Measurements from ENCODE around the gene PSMB9.
"Not testable (repeated sequence)": the region's sequence is repeated elsewhere in the genome, so short reads cannot be mapped to it uniquely, and the experiment has no call there.

Gene PSMB9

DNA sequence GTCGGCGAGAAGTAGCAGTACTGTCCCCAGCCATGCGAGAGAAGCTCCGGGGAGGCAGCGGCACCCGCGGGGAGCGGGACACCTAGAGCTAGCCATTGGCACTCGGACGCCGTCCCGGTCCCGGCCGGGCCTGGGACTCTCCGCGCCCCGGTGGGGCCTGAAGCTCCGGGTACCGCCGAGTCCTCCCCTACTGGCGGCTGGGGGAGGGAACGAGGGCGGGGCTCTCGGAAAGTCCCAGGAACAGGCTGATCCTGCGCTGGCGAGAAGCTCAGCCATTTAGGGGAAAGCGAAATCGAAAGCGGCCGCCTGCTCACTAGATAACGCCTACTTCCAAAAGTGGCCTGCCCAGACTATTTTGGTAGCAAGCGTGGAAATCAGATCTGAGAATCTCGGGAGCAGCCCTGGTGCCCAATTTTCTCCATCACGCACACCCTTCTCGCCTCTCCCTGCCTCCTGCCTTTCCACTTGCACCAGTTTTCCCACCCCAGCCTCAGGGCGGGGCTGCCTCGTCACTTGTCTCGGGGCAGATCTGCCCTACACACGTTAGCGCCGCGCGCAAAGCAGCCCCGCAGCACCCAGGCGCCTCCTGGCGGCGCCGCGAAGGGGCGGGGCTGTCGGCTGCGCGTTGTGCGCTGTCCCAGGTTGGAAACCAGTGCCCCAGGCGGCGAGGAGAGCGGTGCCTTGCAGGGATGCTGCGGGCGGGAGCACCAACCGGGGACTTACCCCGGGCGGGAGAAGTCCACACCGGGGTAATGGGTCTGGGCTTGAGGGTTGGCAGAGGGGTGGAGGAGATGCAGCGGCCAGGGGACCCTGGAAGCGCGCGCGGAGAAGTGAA lies at the start of gene PSMB9, which contains the start of gene TAP1:
PSMB9 (plus strand) TSS at position 652 of the 835 bp plus-strand sequence; CDS start at position 690, 38 bp downstream.
TAP1 (minus strand) TSS at position 164 of the 835 bp plus-strand sequence; CDS start at position 96, 68 bp downstream.
- DNase-seq (ENCODE audit: low read depth in 2 of 2) = peak; percentile 97

DNA sequence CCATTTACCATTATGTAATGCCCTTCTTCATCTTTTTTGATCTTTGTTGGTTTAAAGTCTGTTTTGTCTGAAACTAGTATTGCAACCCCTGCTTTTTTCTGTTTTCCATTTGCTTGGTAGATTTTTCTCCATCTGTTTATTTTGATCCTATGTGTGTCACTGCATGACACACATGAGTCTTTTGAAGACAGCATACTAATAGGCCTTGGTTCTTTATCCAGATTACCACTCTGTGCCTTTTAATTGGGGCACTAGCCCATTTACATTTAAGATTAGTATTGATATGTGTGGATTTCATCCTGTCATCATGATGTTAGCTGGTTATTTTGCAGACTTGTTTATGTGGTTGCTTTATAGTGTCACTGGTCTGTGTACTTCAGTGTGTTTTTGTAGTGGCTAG lies 48.6 kb upstream of the PSMB9 start:
- not testable (repeated sequence) for DNase-seq (ENCODE audit: low read depth in 2 of 2)

DNA sequence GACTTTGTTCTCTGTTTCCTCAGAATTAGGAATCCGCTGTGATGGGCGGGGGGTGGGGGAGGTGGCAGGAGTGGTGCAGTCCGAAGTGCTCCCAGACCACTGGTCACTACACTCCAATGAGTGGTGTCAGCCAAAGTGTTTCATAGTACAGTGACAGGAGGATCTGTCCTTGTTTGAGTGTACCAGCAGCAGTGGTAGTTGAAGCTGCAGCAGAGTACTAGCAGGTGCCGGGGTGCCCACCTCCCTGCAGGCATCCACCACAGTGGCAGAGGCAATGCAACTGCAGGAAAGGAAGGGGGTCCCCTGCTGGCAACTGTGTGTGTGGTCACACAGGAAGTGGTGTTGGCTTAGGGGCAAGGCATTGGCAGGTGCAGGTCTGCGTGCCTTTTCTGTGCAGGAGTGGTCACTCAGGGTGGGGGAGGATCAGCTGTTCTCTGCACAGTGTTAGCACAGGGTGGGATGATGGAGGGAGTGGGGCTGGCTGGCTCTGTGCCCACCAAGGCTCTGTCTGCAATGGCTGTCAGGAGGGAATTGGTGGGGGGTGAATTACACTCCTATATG lies 46.9 kb upstream of the PSMB9 start:
- no peak for DNase-seq (ENCODE audit: low read depth in 2 of 2)

- DNase-seq (ENCODE audit: low read depth in 2 of 2) = no peak
These were observed 44.8 kb upstream of the PSMB9 start for GRCh38 chr6:32809171-32809570.

DNA sequence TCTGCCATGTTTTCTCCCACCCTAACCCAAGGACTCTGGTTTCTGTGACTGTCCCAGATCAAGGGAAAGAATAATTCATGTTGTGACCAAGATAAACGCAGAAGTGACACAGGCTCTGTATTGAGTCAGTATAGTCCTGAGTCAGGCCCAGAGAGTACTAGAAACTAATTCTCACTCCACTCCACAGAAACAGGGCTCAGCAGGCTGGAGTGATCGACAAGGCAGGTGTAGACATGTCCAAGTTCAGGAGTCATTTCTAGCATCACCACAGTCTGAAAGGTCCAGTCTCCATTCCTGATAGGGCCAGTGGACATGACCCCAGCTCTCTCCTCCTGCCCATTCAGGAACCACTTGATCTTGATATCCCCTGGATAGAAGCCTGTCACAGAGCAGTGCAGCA lies 39.8 kb upstream of the PSMB9 start:
- no peak for DNase-seq (ENCODE audit: low read depth in 2 of 2)

DNA sequence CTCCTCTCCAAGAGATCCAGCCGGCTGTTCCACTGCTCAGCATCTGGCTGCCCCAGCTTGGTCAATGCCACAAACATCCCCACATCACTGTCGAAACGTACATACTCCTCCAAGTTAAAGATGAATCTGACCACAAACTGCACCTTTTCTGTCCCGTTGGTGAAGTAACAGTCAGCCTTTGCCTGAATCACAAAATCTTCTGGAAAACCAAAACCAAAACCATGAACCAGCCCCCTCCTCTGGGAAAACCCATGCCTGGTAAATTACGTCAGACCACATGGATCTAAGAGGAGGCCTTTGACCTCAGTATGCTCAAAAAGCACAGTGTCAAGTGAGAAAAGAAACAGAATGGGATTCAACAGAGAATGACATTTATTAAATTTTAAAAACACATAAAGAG lies 38.9 kb upstream of the PSMB9 start:
- no peak for DNase-seq (ENCODE audit: low read depth in 2 of 2)

- no peak for DNase-seq (ENCODE audit: low read depth in 2 of 2)
These were observed 38.0 kb upstream of the PSMB9 start for GRCh38 chr6:32815996-32816395.

DNA sequence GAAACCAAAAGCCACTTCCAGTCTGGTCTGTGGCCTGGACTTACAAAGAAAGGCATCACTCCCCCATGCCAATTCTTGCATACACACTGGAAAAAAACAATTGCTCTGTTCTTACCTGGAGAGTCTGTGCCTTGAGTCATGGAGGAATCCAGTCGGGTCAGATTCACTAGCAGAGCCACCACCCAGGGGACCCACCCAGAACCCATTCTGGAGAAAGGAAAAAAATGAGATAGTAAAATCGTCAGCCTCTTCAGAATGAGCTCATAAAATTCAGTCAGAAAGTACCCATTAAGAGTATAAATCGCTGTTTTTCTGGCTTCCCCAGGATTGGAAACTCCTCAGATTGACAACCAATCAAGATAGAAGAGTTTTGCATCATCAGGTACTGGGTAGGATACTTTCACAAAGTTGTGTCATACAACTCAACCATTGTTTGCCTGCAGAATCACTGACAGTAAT lies 37.2 kb upstream of the PSMB9 start, which contains the start of gene HLA-DOB:
HLA-DOB (minus strand) TSS at position 257 of the 459 bp plus-strand sequence; CDS start at position 206, 51 bp downstream.
- no peak for DNase-seq (ENCODE audit: low read depth in 2 of 2)

GRCh38 chr6:32818867-32819266 lies 35.1 kb upstream of the PSMB9 start:
- no peak for DNase-seq (ENCODE audit: low read depth in 2 of 2)

DNA sequence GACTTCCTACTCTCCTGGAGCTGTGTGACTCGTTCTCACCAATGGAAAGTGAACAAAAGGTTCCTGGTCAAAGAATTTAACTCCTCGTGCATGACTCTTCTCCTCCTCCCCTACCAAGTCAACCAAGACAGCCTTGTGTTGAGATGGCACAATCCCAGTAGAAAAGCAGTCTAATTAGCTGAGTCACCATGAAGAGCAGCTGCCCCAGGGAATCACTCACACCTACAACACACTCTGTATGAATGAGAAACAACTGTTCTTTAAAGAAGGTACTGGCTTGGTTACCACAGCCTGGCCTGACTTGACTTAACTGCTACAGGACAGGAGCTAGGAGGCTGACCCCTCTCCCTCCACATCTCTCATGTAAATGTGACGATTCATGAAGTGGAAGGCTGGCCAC lies 34.3 kb upstream of the PSMB9 start:
- DNase-seq (ENCODE audit: low read depth in 2 of 2) = no peak

DNA sequence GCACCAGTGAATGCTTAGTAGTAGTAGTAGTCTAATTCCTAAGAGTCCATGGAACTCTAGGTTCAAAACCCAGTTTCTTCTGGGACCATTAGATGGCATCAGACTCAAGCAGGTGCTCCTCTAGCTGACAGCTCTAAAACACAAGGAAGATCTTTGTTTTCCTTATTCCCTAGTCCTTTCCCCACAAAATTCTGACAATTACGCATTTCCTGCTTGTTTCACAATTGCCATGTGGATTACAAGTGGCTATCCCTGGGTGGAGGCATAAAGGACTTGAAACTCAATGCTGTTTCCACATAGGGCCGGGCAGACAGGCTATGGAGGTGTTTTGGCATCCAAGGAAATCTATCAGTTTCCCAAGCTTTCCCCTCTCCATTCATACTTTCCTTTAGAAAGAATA lies 28.0 kb upstream of the PSMB9 start:
- no peak for DNase-seq (ENCODE audit: low read depth in 2 of 2)

GRCh38 chr6:32827025-32827424 lies 27.0 kb upstream of the PSMB9 start:
- no peak for DNase-seq (ENCODE audit: low read depth in 2 of 2)

DNA sequence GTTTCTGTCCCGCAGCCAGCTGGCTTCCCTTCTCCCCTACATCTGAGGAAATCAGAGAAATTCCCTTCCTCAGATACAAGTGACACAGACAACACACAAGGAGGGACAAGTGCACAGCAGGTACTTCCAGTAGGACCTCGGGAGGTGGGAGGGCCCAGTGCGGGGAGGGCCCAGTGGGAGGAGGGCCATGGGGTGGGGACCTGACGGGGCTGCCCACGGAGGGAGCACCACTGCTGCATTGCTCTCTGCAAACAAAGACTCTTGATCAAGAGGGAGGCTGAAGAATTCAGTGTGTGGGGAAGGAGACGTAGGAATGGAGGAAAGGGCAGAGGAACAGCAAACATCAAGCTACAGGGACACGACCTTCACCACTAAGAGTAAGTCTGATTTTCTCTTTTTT lies 24.5 kb upstream of the PSMB9 start:
- DNase-seq (ENCODE audit: low read depth in 2 of 2) = no peak

- no peak for DNase-seq (ENCODE audit: low read depth in 2 of 2)
These were observed 24.0 kb upstream of the PSMB9 start for GRCh38 chr6:32830017-32830416.

- DNase-seq (ENCODE audit: low read depth in 2 of 2) = no peak
These were observed 23.1 kb upstream of the PSMB9 start for GRCh38 chr6:32830936-32831335.

- no peak for DNase-seq (ENCODE audit: low read depth in 2 of 2)
These were observed 21.5 kb upstream of the PSMB9 start for GRCh38 chr6:32832535-32832934.

DNA sequence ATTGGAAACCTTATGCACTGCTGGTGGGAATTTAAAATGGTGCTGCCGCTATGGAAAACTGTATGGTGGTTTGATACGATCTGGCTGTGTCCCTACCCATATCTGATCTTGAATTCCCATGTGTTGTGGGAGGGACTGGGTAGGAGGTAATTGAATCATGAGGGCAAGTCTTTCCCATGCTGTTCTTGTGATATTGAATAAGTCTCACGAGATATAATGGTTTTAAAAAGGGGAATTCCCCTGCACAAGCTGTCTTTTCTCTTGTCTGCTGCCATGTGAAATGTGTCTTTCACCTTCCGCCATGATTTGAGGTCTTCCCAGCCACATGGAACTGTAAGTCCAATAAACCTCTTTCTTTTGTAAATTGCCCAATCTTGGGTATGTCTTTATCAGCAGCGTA lies 20.3 kb upstream of the PSMB9 start:
- DNase-seq (ENCODE audit: low read depth in 2 of 2) = no peak

- DNase-seq (ENCODE audit: low read depth in 2 of 2) = no peak
These were observed 18.7 kb upstream of the PSMB9 start for GRCh38 chr6:32835167-32835893.

GRCh38 chr6:32836873-32837272 lies 17.1 kb upstream of the PSMB9 start:
- no peak for DNase-seq (ENCODE audit: low read depth in 2 of 2)

DNA sequence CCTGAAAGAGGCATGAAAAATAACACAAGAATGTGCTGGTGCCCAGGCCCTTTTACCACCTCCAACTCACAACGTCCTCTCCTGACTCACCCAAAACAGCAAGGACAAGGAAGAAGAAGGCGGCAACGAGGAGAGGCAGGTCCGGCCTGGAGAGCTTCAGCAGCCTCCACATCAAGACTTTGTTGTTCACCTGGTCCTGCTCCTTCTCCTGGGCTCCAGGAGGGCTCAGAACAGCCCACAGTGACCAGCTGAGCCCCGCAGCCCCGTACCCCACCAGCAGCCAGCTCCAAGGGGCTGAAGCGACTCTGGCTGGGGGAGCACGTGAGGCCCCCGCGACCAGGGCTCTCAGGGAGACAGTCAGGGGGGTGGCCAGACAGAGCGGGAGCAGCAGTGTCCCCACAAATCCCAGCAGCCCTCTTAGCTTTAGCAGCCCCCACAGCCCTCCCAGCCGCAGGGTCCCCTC lies 16.3 kb upstream of the PSMB9 start:
- DNase-seq (ENCODE audit: low read depth in 2 of 2) = no peak

DNA sequence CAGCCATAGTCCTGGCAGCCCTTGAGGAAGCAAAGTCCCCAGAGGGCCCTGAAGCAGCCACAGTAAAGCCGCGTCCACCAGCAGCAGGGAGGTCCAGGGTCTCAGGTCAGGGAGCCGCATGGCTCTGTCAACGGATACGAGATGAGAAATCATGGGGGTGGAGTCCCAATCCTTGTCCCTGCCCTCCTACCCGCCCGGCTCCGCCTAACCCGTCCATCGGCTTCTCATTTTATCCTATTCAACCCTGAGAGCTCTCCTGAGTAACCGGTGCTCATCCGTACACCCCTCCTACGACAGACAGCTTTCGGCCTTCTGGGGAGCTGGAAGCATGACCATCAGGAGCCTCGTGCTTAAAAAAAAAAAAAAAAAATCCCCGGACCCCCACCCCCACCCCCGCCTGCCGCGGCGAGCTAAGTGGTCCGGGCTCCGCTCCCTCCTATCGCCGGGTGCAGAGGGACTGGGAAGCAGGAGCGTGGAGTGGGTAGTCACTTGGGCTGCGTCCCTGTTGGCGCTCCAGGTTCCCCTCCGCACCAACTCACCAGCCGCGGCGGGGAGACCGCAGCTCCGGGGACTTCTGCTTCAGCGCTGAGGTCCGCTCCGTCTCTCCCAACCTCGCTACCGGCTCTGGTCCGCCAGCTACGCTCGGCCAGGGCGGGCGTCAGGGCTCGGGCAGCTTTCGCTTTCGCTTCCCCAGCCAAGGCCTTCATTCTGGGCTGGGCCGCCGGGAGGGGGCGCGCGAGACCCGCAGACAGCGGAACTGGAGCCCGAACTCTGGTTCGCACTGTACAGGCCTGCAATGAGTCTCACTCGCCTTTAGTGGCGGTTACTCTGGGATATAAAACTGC lies 15.7 kb upstream of the PSMB9 start, which contains the start of gene TAP2:
TAP2 (minus strand) TSS at position 626 of the 845 bp plus-strand sequence; CDS start at position 120, 506 bp downstream.
- DNase-seq (ENCODE audit: low read depth in 2 of 2) = peak; percentile 92 to 94
